ENCODE measurements around the gene SMIM45.
A peak's percentile ranks its signal among the peaks of the same experiment; 100 is the strongest.

Gene SMIM45

GRCh38 chr22:41976070-41976901 lies 24.3 kb downstream of the SMIM45 start:
- H3K27me3 ChIP-seq: peaks cover 0 to 12% of the 10 kb centered on the region in 2 donors

GRCh38 chr22:41976961-41977566 lies 25.1 kb downstream of the SMIM45 start:
- peaks cover 0 to 5% of the 10 kb centered on the region in 2 donors for H3K27me3 ChIP-seq
- intact Hi-C loops (cut with DNase I; ENCODE audit: low total_unique reads): no loop called here
- H3K27ac ChIP-seq: no peak overlapping the region
- peaks cover 0 to 6% of the 10 kb centered on the region in 2 donors for H3K4me1 ChIP-seq
- H3K36me3 ChIP-seq: no peaks in the 10 kb centered on the region
- TF ChIP-seq POLR2AphosphoS5 (IDR thresholded peaks at IDR 0.05) (no peak), POLR2A (IDR thresholded peaks at IDR 0.05) (no peak), CTCF (IDR thresholded peaks at IDR 0.05) (no peak)
- H3K4me3 ChIP-seq: peak overlapping the region; percentile 28 to 71 (median 53)
- DNase-seq (ENCODE audit: low spot score in 2 of 2): no peak
- H3K9me3 ChIP-seq: no peaks in the 10 kb centered on the region

More at GRCh38 chr22:41976070-41976901, 24.3 kb downstream of the SMIM45 start:
- no peak for TF ChIP-seq CTCF (IDR thresholded peaks at IDR 0.05)
- TF ChIP-seq POLR2A (IDR thresholded peaks at IDR 0.05): no peak
- H3K27ac ChIP-seq: no peak overlapping the region
- peaks cover 0 to 6% of the 10 kb centered on the region in 2 donors for H3K4me1 ChIP-seq
- DNase-seq (ENCODE audit: low spot score in 2 of 2): no peak
- intact Hi-C loops (cut with DNase I; ENCODE audit: low total_unique reads): no loop called here
- H3K4me3 ChIP-seq: peak overlapping the region; percentile 39 to 71 (median 53)
- H3K9me3 ChIP-seq: no peaks in the 10 kb centered on the region
- no peaks in the 10 kb centered on the region for H3K36me3 ChIP-seq

- H3K36me3 ChIP-seq: no peaks in the 10 kb centered on the region
- H3K9me3 ChIP-seq: no peaks in the 10 kb centered on the region
- no peak for DNase-seq (ENCODE audit: low spot score in 2 of 2)
- TF ChIP-seq POLR2A (IDR thresholded peaks at IDR 0.05) (no peak), POLR2AphosphoS5 (IDR thresholded peaks at IDR 0.05) (no peak), CTCF (IDR thresholded peaks at IDR 0.05) (no peak)
- H3K4me1 ChIP-seq: peaks cover 0 to 10% of the 10 kb centered on the region in 2 donors
- intact Hi-C loops (cut with DNase I; ENCODE audit: low total_unique reads): no loop called here
- no peak overlapping the region for H3K27ac ChIP-seq
- no peak overlapping the region for H3K4me3 ChIP-seq
- peaks cover 0 to 4% of the 10 kb centered on the region in 2 donors for H3K27me3 ChIP-seq
These were observed 26.8 kb downstream of the SMIM45 start for GRCh38 chr22:41978732-41979131.

GRCh38 chr22:41979423-41980250 lies 27.7 kb downstream of the SMIM45 start:
- no peak overlapping the region for H3K27ac ChIP-seq
- intact Hi-C loops (cut with DNase I; ENCODE audit: low total_unique reads): no loop called here
- H3K36me3 ChIP-seq: no peaks in the 10 kb centered on the region
- H3K4me1 ChIP-seq: peaks cover 0 to 10% of the 10 kb centered on the region in 2 donors
- TF ChIP-seq POLR2AphosphoS5 (IDR thresholded peaks at IDR 0.05) (no peak), POLR2A (IDR thresholded peaks at IDR 0.05) (no peak), CTCF (IDR thresholded peaks at IDR 0.05) (no peak)
- no peak for DNase-seq (ENCODE audit: low spot score in 2 of 2)
- H3K27me3 ChIP-seq: peaks cover 0 to 4% of the 10 kb centered on the region in 2 donors
- H3K4me3 ChIP-seq: no peak overlapping the region
- H3K9me3 ChIP-seq: no peaks in the 10 kb centered on the region

Data from breast epithelium (tissue), 4 donors.